ENCODE data around the gene CNOT10. TPM values are rescaled to one million over a fixed set of nuclear protein-coding genes. Genes with fewer than 3 reads are reported as not detected.
A peak's percentile ranks its signal among the peaks of the same experiment; 100 is the strongest.
"Not testable (repeated sequence)": the region's sequence is repeated elsewhere in the genome, so short reads cannot be mapped to it uniquely, and the experiment has no call there.

CNOT10 gene
- total and polyA plus RNA-seq, 2 experiments from 2014 or later, result 22.2 to 30.5 TPM

DNA sequence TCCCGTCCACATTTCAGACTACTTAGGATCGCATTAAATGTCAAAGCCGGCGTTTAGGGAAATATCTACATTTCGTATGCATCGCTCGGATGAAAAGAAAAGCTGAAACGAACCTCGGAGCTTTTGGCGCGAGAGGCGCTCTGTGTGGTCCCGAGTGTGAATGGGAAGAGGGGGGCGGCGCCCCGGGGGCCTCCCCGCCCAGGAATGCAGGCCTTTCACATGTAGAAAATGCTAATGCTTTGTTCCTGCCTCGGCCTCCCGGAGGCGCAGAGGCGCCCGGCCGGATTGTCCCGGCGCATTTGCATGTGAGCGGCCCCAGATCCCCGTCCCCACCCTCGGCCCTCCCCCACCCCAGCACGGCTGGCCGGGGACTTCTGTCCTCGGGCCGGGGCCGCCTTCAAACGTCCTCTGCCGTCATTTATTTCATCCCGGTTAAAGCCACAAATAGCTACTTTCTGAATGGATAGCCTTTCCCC is 95.8 kb downstream of the CNOT10 start:
- Histone ChIP-seq H3K4me3 (peak overlapping the region; percentile 38), H3K4me1 (ENCODE audit: low read depth) (peaks cover 3% of the 10 kb centered on the region), H3K27ac (peak overlapping the region; percentile 32), H3K36me3 (no peaks in the 10 kb centered on the region), H3K9me3 (ENCODE audit: low read depth) (no peaks in the 10 kb centered on the region), H3K27me3 (no peaks in the 10 kb centered on the region)
- no peak for TF ChIP-seq CTCF (IDR thresholded peaks at IDR 0.05; ENCODE audit: low read depth, low read length)
- peak; percentile 59 to 80 for DNase-seq (ENCODE audit: low read depth in 1 of 2, low spot score in 1 of 2)

GRCh38 chr3:32781211-32781968 is 96.4 kb downstream of the CNOT10 start:
- TF ChIP-seq CTCF (IDR thresholded peaks at IDR 0.05; ENCODE audit: low read depth, low read length), result peak; percentile 81
- H3K36me3 ChIP-seq, result no peaks in the 10 kb centered on the region
- peaks cover 3% of the 10 kb centered on the region for H3K4me1 ChIP-seq (ENCODE audit: low read depth)
- peak; percentile 81 to 95 for DNase-seq (ENCODE audit: low read depth in 1 of 2, low spot score in 1 of 2)
- peak overlapping the region; percentile 38 for H3K4me3 ChIP-seq
- no peaks in the 10 kb centered on the region for H3K27me3 ChIP-seq
- peak overlapping the region; percentile 32 for H3K27ac ChIP-seq
- no peaks in the 10 kb centered on the region for H3K9me3 ChIP-seq (ENCODE audit: low read depth)

- peak overlapping the region; percentile 38 for H3K4me3 ChIP-seq
Observed at GRCh38 chr3:32781969-32782270, 96.9 kb downstream of the CNOT10 start.

GRCh38 chr3:32782407-32782806 is 97.4 kb downstream of the CNOT10 start:
- no peak for DNase-seq (ENCODE audit: low read depth in 1 of 2, low spot score in 1 of 2)
- peaks cover 3% of the 10 kb centered on the region for H3K4me1 ChIP-seq (ENCODE audit: low read depth)
- no peak for TF ChIP-seq CTCF (IDR thresholded peaks at IDR 0.05; ENCODE audit: low read depth, low read length)
- H3K27me3 ChIP-seq, result no peaks in the 10 kb centered on the region
- H3K27ac ChIP-seq, result peak overlapping the region; percentile 44
- no peaks in the 10 kb centered on the region for H3K9me3 ChIP-seq (ENCODE audit: low read depth)
- no peak overlapping the region for H3K4me3 ChIP-seq
- H3K36me3 ChIP-seq, result no peaks in the 10 kb centered on the region

More at GRCh38 chr3:32781969-32782270, 96.9 kb downstream of the CNOT10 start:
- not testable (repeated sequence) for H3K27ac ChIP-seq; H3K36me3 ChIP-seq; H3K27me3 ChIP-seq; H3K9me3 ChIP-seq (ENCODE audit: low read depth); DNase-seq (ENCODE audit: low read depth in 1 of 2, low spot score in 1 of 2); H3K4me1 ChIP-seq (ENCODE audit: low read depth)

- Histone ChIP-seq H3K27me3 (no peaks in the 10 kb centered on the region), H3K4me3 (no peak overlapping the region), H3K27ac (no peak overlapping the region), H3K9me3 (ENCODE audit: low read depth) (no peaks in the 10 kb centered on the region), H3K36me3 (no peaks in the 10 kb centered on the region), H3K4me1 (ENCODE audit: low read depth) (peaks cover 8% of the 10 kb centered on the region)
- TF ChIP-seq CTCF (IDR thresholded peaks at IDR 0.05; ENCODE audit: low read depth, low read length), result no peak
- no peak for DNase-seq (ENCODE audit: low read depth in 1 of 2, low spot score in 1 of 2)
Observed at GRCh38 chr3:32791833-32792232, 106.8 kb downstream of the CNOT10 start.

DNA sequence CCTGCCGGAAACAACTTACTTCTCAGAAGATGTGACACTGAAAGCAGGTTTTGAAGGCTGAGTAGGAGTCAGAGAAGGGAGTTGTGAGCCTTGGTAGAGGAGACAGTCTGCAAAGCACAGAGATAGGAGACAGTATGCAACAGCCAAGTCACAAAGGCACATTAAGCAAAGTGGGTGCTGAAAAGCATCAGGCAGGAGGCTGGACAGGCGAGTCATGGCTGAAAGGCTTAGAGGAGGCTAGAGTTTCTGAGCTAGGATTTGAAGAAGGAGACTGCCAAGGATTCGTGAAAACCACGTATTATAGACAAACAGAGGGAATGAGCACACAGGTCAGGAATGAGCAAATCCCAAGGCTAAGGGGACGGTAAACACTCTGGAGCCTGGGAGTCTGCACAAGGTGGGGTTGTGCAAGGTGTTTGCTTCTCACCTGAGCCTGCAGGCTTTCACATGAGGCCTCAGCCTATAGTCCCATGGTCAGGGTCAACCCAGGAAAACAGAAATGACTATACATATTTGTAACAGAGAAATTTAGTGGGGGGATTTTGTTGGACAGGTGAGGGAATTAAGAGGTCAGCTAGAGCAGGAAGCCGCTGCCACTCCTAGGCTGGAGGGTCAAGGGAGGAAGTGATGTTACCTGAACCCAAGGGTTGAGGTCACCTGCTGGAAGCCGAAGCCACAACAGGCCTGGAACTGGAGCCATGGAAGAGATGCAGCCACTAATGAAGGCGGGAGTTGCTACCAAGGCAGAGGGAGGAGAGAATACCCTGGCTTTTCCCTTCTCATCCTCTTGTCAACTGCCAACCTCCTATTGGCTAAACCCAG is 109.7 kb downstream of the CNOT10 start:
- Histone ChIP-seq H3K4me3 (no peak overlapping the region), H3K9me3 (ENCODE audit: low read depth) (no peaks in the 10 kb centered on the region), H3K27ac (no peak overlapping the region), H3K27me3 (no peaks in the 10 kb centered on the region), H3K4me1 (ENCODE audit: low read depth) (peaks cover 9% of the 10 kb centered on the region), H3K36me3 (no peaks in the 10 kb centered on the region)
- TF ChIP-seq CTCF (IDR thresholded peaks at IDR 0.05; ENCODE audit: low read depth, low read length), result no peak
- peak in 1 of 2 donors; percentile 28 for DNase-seq (ENCODE audit: low read depth in 1 of 2, low spot score in 1 of 2)

GRCh38 chr3:32796384-32796950 is 111.5 kb downstream of the CNOT10 start:
- not testable (repeated sequence) for H3K36me3 ChIP-seq; DNase-seq (ENCODE audit: low read depth in 1 of 2, low spot score in 1 of 2); H3K27me3 ChIP-seq; H3K4me3 ChIP-seq; H3K27ac ChIP-seq; H3K9me3 ChIP-seq (ENCODE audit: low read depth)
- peaks cover 13% of the 10 kb centered on the region for H3K4me1 ChIP-seq (ENCODE audit: low read depth)
